CD4-positive, alpha-beta T cell treated with Interleukin-17A for 1 hour (primary cell): Measurements from ENCODE around the gene DYNLT2.
"Not testable (repeated sequence)": the region's sequence is repeated elsewhere in the genome, so short reads cannot be mapped to it uniquely, and the experiment has no call there.

Source experiments
- DNase-seq: peaks from one replicate; pipeline ENCODE4 v3.0.0-alpha.2; 2020

Gene DYNLT2

DNA sequence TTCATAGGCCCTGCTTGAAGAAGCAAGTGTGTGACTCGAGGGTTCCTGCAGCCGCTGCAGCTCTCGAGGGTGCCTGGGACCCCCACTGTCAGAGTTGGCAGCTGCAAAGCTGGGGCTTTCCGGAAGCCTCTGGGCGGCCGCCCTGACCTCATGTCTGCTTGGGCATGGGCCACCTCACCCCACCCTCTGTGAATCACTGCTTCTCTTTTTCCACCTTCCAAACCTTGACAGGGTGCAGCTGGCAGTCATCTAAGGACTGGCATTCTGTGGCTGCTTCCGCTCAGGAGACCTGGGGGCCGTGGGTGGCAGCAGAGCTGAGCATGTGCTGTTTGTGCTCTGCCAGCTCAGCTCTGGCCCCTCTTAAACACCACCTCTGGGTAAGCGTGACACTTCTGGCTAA, 32.0 kb upstream of the DYNLT2 start:
- DNase-seq: no peak

DNA sequence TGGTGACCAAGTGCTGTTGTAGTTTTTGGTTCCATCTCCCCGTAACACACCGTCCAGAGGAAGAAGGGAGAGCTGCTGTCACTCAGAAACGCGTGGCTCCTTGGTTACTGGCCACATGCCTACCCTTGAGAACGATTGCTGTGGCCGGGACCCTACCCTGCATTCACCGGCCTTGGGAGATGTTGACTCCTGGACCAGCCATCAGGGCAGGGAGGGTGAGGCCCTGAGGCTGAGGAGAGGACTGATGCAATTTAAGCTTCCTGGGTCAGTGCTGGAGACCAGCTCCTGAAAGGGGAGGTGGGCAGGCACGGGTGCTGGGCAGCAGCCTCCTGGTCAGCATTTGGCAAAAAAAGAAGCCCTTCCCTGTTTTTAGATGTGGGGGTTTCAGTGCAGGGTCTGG, 31.6 kb upstream of the DYNLT2 start:
- no peak for DNase-seq

DNA sequence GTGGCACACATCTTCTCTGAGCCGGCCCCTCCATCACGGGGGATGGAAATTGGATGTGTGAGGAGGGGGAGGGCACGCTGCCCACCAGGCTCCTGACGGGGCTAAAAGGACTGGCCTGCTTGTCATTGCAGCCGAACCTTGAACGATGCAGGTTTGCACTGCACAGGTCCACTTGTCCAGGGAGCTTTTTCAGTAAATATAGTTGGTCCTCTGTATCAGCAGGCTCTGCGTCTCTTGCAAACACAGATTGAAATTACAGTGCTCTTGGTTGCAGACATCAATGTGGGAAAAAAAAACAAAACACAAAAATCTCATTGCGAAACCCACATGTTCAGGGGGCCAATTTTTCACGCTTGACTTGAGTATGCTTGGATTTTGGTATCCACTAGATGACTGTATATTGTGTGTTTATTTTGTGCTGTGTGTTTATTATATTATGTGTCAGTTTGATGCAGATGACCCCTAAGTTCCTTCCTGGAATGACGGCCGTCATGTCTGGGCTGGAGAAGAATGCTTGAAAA, 29.3 kb upstream of the DYNLT2 start:
- no peak for DNase-seq

DNA sequence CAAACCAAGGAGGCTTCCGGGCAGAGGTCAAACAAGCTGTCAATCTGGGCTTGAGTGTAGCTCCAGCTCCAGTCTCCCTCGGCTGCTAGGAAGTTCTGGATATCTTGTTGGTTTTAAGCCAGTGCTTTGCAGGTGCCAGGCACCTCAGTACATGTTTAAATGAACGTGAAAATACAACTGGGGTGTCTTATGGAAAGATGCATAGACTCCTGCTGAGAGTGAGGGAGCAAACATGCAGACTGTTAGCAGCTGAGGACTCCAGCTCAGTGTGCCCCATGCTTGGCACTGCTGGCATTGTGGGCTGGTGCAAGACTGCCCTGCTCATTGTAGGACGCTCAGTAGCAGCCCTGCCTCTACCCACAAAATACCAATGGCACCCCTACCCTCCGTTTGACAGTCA, 28.5 kb upstream of the DYNLT2 start:
- DNase-seq: no peak

DNA sequence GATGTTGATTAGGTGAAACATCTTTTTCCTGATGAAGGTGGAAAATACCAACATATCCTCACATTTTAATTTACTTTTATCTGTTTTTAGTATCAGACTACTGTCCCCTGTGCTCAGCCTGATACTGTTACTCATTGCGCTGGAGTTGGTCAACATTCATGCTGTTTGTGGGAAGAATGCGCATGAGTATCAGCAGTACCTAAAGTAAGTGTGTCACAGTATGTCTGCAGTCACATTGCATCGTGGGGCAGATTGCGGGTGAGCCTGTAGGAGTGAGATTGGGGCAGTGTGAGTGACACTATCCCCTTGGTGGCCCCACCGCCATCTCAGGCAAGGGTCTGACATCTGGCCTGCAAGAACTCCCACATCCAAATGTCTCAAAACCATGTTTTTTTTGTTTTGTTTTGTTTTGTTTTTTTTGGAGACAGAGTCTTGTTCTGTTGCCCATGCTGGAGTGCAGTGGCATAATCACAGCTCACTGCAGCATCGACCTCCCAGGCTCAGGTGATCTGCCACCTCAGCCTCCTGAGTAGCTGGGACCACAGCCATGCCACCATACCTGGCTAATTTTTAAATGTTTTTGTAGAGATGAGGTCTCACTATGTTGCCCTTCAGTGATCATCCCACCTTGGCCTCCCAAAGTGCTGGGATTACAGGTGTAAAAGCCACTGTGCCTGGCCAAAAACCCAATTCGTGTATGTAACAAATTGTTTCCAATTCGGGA, 27.9 kb upstream of the DYNLT2 start:
- DNase-seq: no peak

DNA sequence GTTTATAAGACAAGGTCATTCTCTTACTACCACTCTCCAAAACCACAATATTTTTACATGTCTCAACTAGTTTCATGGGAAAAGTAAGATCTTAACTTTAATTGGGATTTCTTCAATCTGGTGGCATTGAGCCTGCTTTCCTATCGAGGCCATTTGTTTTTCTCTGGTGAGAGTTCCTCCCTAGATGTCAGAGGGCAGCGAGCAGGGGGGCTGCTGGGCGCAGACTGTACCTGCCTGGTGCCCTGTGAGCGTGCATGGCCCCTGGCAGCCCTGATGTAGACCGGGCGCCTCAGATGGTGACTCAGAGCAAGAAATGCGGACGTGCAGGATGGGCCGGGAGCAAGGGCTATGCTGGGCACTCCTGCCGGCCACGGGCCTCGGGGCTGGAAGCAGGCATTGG, 27.3 kb upstream of the DYNLT2 start:
- DNase-seq: no peak

DNA sequence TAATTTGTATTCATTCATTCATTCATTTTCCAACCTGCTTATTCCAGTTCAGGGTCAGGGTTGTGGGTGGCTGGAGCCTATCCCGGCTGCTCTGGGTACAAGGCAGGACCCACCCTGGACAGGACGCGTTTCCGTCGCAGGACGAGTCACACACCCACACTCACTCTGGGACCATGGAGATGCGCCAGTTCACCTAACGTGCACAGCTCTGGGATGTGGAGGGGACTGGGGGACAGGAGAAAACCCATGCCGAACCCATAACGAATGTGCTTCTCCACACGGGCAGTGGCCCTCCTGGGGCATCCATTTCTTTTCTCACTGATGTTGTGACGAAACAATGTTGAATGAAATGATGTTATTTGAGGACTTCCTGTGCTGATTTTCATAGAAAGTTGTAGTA, 26.5 kb upstream of the DYNLT2 start:
- no peak for DNase-seq

DNA sequence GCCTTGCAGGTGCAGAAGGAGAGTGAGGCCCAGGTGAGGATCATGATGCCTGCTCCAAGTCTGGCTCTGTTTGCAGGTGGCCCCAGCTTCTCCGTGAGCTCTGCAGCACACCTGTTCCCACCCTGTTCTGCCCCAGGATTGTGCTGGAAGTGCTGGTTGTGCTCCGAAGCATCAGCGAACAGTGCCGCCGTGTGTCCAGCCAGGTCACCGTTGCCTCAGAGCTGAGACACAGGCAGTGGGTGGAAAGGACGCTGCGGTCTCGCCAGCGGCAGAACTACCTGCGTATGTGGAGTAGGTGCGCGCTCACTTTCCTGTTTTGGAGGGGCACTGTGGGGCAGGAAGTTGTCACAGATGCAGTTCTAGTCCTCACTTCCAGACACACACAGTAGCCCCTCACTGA, 25.0 kb upstream of the DYNLT2 start:
- no peak for DNase-seq

DNA sequence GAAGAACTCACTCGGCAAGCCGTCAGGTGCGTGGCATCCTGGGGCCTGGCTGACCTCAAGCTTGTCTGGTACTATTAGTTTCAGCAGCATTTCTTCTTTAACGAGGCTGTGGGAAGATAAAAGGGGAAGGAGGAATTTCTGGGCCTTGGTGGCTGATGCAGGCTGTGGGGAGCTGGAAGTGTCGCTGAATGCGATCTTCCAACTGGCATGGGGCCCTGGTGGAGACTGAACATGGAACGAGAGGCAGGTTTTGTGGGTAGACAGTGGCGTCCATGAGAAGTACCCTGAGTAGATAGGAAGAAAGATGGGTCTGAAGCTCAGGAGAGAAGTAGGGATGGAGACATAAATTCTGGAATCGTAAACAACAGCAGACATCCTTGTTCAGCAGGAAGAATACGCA, 23.9 kb upstream of the DYNLT2 start:
- no peak for DNase-seq

DNA sequence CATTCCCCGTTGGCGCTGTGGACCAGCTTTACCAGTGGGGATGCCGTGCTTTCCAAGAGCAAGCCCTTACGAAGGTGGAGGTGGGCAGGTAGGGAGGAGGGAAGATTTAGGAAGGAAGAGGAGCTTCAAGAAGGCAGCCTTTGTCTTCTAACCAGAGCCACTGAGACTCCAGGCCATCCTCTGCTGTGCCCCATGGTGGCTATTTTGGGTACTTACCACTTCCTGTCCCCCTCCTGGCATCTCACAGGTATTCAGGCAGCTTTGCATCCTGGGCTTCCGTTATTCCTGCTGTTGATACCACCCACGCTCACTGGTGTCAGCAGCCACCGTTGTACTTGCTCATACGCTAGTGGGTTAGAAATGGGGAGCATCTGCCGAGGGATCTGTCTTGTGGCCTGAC, 23.0 kb upstream of the DYNLT2 start:
- DNase-seq: no peak

DNA sequence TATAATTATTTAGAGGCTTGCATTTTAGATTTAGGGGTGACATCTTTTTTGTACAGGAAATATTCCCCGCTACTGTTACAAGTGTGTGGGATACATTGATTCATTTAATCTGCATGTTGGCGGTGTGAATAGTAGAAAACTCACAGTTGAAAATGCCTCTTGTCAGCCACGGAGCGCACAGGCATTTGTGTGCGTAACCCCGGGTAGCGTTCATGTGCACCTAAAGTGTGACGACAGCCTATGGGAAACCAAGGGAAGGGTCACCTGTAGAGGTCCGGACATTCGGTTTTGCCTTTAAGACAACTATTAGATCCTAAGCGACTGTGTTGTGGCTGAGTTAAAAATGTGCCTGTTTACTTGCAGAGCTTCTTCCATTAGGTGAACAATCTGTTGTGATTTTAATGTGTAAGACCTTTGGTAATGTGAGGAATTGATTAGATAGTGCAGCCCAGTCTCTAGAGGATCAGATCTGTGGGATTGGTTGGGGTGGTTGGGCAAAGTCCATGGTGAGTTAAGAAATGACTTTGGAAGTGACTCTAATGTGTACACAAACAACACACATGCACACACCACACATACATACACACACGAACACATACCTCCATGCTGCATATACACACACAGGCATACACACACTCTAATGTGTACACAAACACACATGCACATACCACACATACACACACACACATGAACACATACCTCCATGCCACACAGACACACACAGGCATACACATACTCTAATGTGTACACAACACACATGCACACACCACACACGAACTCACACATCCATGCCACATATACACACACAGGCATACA, 15.8 kb upstream of the DYNLT2 start:
- DNase-seq: no peak

DNA sequence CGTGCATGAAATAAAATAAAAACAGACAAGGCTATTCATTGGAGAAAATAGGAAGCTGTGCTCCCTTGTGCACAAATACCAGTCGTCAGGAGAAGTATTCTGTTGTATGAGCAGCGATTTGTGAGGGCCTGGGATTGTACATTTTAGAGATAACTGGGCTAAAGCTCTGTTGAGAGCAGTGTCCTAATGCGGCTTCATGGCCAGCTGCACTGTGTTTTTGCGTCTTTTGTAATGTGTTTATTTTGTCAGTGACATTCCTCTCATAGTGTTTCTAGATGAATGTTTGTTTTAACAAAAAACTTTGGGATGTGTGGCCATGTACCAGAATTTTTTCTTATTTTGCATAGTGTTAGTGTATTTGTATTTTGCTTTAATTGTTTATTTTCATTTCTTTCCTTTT, 14.9 kb upstream of the DYNLT2 start:
- DNase-seq: no peak

DNA sequence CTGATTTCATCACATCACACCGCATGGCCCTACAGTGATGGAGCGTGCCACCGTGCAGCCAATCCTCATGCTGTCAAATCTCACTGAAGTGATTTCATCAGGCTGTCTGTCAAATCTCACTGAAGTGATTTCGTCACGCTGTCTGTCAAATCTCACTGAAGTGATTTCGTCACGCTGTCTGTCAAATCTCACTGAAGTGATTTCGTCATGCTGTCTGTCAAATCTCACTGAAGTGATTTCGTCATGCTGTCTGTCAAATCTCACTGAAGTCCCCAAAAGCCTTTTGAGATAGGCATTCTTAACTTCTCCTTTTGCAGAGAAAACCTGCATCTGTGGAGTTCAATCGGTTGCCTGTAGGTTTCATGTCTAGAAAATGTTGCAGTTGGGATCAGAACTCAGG, 14.4 kb upstream of the DYNLT2 start:
- DNase-seq: not testable (repeated sequence)

DNA sequence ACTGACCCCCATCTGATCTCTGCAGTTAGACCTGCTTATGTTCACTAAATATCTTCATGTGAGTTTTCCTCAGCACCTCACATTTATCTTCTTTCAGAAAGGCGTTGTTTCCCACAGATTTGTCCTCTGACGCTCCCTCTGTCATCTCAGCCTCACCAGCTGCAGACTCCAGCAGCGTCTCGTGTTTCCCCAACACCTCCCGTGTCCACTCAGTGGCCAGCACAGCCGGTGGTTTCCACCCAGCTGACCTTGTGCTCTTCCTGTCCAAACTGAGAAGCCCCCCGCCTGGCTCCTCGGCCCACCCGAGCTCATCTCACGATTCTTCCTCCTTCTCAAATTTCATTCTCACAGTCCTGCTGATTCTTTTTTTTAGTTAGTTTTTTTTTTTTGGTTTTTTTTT, 12.5 kb upstream of the DYNLT2 start:
- no peak for DNase-seq

DNA sequence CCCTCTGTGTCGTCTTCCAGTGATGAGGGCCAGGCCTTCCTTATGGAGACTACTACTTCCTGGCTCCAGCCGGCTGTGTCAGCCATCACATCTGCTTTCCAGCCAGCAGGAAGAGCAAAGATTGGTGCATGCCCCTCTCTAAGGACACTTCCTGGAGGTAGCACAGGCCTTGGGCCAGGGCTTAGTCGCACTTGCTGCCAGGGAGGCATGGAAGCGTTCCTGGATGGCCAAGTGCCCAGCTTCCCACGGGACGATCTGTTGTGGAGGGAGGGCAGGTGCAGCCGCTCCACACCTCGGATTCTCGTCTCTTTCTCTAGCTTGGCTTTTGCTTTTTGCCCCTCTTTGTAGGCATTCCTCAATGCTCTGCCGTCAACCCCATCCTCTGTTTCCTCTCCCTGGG, 11.9 kb upstream of the DYNLT2 start:
- DNase-seq: no peak

DNA sequence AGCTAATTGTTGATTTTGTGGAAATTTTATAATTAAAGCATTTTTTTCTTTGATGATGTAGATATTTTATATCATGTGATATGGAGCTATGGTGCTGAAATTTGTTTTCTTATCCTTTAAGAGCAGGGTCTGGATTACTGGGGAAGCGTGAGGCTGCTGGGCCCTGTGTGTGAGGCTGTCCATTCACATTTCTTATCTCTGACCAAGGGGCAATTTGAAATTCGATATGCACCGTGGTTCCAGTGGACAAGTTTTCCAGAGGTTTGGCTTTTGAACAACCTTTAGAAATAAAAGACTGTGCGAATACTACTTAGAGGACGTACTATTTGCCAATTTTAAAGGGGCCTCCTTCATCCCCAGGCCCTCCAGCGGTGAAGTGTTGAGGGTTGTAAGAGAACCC, 3.8 kb upstream of the DYNLT2 start:
- no peak for DNase-seq

DNA sequence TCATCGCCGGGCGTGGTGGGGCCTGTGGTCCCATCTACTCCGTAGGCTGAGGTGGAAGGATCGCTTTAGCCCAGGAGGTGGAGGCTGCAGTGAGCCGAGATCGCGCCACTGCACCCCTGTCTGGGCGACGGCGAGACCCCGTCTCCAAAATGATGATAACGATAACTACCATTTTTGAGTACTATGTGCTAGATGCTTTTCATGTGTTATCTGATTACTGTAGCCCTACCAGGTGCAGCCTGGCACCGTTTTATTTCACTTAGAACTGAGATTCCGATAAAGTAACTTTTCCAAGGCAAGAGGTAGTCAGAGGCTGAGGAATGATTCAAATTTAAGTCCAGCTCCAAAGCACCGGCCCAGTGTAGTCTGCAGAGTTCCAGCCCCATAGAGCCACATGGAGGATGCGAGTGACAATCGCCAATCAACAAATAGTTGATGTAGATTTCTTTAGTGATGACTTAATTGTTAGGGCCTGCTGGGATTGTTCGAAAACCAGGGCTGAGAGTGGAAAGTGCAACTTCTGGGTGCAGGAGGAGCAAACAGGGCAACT, 777 bp upstream of the DYNLT2 start:
- peak; percentile 3 for DNase-seq

DNA sequence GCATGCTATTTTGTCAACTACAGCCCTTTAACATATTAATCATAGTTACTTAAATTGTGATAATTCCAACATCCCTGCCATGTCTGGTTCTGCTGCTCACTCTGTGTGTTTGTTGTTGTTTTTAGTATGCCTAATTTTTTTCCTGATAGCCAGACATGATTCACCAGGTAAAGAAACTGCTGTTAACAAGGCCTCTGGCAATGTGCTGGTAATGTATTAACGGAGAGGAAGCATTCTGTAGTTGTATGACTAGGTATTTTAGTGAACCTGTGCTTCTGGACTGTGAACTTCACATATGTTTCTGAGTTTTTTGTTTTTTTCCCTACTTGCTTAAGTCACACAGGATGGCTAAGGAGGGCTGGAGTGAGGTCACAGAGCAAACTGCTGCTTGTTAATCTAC, 4.8 kb downstream of the DYNLT2 start:
- no peak for DNase-seq

DNA sequence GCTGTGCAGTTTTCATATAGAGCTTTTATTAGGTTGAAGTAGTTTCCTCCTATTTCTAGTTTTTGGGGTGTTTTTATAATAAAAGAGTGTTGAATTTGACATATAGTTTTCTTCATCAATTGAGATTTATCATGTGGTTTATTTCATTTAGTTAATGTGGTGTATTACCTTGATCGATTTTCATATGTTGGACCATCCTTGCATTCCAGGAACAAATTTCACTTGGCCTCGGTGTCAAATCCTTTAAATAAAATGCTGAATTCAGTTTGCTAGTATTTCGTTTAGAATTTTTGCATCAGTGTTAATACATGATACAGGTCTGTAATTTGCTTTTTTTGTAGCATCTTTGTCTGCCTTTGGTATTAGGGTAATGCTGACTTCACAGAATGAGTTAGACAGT, 6.0 kb downstream of the DYNLT2 start:
- no peak for DNase-seq

DNA sequence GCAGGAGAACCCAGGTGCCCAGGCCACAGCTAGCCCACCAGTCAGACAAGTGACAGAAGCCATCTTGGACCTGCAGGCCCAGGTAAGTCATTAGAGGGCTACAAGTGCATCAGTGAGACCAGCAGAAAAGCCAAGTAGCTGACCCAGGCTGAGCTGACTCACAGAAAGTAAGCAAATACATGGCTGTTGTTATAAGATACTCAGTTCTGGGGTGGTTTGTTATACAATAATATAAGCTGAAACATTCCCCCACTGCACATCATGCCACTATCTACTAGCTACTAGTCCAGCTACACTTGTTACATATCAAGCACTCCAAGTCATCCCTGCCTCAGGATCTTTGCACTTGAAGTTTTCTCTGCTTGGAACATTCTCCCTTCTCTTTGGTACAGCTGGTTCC, 10.0 kb downstream of the DYNLT2 start:
- no peak for DNase-seq

DNA sequence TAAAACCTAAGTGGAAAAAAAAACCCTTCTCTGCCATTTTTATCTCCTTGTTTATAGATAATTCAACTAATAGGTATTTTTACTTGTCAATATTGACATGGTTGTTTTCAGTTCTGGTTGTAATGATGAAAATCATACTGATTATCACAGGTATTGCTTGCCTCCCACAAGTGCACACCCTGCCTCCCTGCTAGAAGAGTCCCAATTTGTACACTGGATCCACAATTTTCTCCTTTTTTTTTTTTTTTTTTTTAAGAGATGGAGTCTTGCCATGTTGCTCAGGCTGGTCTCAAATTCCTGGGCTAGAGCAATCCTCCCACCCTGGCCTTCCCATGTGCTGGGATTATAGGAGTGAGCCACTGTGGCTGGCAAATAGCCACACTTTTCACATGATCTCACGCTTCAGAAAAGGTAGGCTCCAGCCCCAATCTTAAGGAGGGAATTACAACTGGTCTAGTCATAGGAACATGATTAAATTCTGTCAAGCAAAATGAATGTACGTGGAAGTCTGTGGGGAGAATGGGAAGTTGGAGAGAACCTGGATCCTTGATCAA, 12.3 kb downstream of the DYNLT2 start:
- no peak for DNase-seq

DNA sequence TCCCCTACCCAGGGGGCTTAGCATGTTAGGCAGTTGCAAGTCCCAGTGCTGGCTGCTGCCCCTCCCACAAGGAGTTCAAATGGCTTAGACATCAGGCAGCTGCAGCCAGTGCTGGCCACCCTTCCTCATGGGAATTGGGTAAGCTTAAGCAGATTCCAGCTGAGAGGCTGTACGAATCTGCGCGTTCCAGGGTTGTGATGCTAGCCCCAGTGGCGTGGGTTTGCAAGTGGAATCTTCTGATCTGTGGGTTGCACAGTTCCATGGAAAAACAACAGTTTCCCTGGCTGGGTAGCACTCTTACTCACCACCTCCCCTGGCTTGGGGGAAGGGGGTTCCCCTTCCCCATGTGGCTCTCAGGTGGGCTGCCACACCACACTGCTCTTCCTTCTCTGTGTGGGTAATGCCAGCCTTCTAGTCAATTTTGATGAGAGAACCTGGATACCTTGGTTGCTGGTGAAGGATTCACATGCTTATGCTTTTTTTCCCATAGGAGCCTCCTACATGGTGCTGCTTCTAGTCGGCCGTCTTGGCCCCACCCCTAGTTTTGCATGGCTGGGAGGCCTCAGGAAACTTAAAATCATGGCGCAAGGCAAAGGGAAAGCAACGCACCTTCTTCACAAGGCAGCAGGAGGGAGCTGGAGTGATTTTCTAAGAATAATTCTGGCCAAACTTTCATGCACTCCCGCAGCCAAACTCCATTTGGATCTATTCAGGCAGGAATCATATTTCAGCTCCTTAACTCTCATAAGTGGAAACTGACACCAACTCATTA, 13.0 kb downstream of the DYNLT2 start:
- DNase-seq: no peak

DNA sequence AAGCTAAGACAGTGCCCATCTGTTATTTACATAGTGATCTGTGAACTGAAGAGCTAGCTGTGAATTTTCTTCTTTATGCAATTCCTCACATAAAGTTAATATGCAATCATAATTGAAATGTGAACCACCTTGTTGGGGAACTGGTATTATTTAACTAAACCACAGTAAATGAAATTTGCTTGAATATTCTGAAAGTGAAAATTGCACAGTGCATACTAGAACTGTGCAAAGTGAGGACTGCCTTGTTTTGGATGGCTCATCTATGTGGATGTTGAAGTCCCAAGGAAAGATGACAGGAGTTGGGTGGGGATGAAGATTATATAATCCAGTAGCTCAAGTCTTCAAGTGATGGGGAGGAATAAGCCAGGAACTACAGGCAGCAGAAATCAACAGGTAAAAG, 21.4 kb downstream of the DYNLT2 start:
- DNase-seq: no peak
